Thyroid gland (tissue), 4 donors: ENCODE results near the gene TMEM229B. TPM values are rescaled to one million over a fixed set of nuclear protein-coding genes. Genes with fewer than 3 reads are reported as not detected.
A peak's percentile ranks its signal among the peaks of the same experiment; 100 is the strongest.

ENCODE experiments used
- DNase-seq, 2 donors: peaks; one replicate each; pipeline ENCODE4 v3.0.0-alpha.2; 2019
- H3K27ac ChIP-seq, 3 donors: fragments of 200-600 bp; sonication (generic); 1 replicate in 2 of 3; 2 replicates in 1 of 3; pipeline ENCODE4 v1.5.1; 2016 to 2019; ENCODE audit warnings: mild to moderate bottlenecking in 1 of 3, moderate library complexity in 1 of 3
- H3K27me3 ChIP-seq: fragments of 200-600 bp; sonication (generic); one replicate; pipeline ENCODE4 v1.5.1; 2019
- H3K36me3 ChIP-seq, 2 donors: fragments of 200-600 bp; sonication (generic); one replicate each; pipeline ENCODE4 v1.5.1; 2016 to 2019
- H3K4me1 ChIP-seq, 2 donors: fragments of 200-600 bp; sonication (generic); one replicate each; pipeline ENCODE4 v1.5.1; 2017 to 2019
- H3K4me3 ChIP-seq, 3 donors: fragments of 200-600 bp; sonication (generic); replicated peaks in 1 of 3; 1 replicate in 2 of 3; 2 replicates in 1 of 3; pipeline ENCODE4 v1.5.1; 2016; ENCODE audit warnings: mild to moderate bottlenecking in 1 of 3
- H3K9me3 ChIP-seq: fragments of 200-600 bp; sonication (generic); one replicate; pipeline ENCODE4 v1.5.1; 2017
- POLR2A ChIP-seq, 2 donors: fragments of 450-650 bp; IDR thresholded peaks; one replicate each; pipeline ENCODE4 v1.6.1; 2017; ENCODE audit warnings: antibody characterized with exemption in 2 of 2, mild to moderate bottlenecking in 2 of 2, moderate library complexity in 1 of 2
- WGBS, 2 donors: methylation state at CpG; one replicate each; pipeline ENCODE4 v1.1.5; 2017; 5-methylcytosine and 5-hydroxymethylcytosine counted together
- intact Hi-C: fragments of 100-400 bp; cut with DNase I; formaldehyde crosslinking; loops from one replicate; pipeline ENCODE4 v1.15.1; 2023
- total RNA-seq, 4 donors: library from RNA; depleted of rRNA; stranded (reverse); fragments of >200 nt; gene quantifications; one replicate each; pipeline ENCODE4 v1.2.3, GENCODE V29; 2016
- TF ChIP-seq, protein P1 (sequence below), 6 experiments: fragments of 200-600 bp in 3 of 6; fragments of 450-650 bp in 3 of 6; sonication (generic) in 3 of 6; IDR thresholded peaks; one replicate each; pipeline ENCODE4 v1.5.1; 2016 to 2019; ENCODE audit warnings: antibody characterized with exemption in 6 of 6, mild to moderate bottlenecking in 2 of 6, inconsistent platforms in 1 of 6, moderate library complexity in 1 of 6

TMEM229B gene
- total RNA-seq, 4 donors from 2014 or later = 27.3 to 63.5 (median 35.0) TPM

DNA sequence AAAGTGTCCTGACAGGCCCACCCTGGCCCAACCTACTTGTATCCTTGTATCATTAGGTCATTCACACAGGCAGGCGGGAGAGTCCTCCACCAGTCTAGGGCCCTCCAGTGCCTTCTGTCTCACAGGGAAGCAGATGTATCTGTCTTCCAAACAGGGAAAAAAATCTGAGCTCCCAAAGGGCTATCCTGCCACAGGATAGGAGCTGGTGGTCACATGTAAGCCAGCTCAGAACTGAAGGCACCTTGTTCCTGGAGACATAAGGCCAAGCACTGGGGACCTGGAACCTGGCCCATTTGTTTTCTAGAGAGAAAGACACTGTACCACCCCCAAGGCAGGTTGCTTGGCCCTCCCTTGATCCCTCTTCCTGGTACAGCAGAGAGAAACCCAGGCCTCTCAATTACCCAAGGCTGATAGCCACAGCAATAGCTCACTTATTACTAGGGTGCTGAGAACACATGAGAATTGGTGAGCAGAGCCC is 25.1 kb upstream of the TMEM229B start:
- H3K27me3 ChIP-seq = no peaks in the 10 kb centered on the region
- no peaks in the 10 kb centered on the region for H3K9me3 ChIP-seq
- peak; percentile 33 to 43 for DNase-seq
- H3K4me1 ChIP-seq = peaks cover 3 to 22% of the 10 kb centered on the region in 2 donors
- intact Hi-C loops = loop anchor here (10.0 kb wide), 1 partner anchor 161 kb away; the partner anchor contains the start of gene VTI1B
- H3K4me3 ChIP-seq = no peak overlapping the region
- WGBS, 2 donors = 93 to 100% methylated on average over 1 of the region's 1 CpG
- TF ChIP-seq, protein P1, sequence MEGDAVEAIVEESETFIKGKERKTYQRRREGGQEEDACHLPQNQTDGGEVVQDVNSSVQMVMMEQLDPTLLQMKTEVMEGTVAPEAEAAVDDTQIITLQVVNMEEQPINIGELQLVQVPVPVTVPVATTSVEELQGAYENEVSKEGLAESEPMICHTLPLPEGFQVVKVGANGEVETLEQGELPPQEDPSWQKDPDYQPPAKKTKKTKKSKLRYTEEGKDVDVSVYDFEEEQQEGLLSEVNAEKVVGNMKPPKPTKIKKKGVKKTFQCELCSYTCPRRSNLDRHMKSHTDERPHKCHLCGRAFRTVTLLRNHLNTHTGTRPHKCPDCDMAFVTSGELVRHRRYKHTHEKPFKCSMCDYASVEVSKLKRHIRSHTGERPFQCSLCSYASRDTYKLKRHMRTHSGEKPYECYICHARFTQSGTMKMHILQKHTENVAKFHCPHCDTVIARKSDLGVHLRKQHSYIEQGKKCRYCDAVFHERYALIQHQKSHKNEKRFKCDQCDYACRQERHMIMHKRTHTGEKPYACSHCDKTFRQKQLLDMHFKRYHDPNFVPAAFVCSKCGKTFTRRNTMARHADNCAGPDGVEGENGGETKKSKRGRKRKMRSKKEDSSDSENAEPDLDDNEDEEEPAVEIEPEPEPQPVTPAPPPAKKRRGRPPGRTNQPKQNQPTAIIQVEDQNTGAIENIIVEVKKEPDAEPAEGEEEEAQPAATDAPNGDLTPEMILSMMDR (IDR thresholded peaks at IDR 0.05) = no peak
- no peak for TF ChIP-seq POLR2A (IDR thresholded peaks at IDR 0.05)
- H3K36me3 ChIP-seq = no peaks in the 10 kb centered on the region
- peak overlapping the region in 1 of 3 donors; percentile 54 for H3K27ac ChIP-seq

DNA sequence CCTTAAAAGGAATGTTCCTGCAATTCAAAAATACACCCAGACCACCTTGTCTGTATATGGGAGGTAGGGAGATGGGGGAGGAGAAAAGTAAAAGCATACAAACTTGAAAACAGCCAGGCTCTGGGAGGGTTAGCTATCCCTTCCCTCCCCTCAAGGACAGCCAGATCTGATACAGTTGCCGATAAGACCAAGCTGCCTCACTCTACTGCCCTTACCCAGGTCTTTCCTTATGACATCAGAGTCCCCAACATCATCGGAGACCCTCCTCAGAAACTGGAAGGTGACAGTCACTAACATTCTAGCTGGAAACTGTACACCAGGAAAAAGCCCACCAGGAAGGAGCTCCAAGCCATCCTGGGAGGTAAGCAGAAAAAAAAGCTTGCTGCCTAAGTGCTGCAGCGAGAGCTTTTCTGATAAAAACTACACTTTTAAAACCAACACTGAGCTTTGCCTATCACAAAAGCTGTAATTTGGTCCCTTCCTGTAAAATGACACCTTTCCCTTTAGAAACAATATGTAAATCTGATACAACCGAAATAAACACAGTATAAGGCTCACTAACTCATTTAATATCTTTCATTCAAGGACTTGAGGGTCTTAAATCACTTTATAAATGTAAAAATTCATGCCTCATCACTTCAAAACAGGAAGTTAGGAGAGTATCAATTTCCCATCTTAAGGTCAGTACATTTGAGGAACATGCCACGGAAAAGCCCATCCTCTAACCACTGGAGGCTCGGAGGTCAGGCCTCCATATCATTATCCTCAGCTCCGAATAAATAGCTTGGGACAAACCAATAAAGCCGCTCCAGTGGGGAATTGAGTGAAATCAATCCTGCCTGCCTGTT is 24.2 kb upstream of the TMEM229B start:
- Histone ChIP-seq H3K9me3 (no peaks in the 10 kb centered on the region), H3K27ac (no peak overlapping the region), H3K4me3 (no peak overlapping the region), H3K4me1 (peaks cover 3 to 22% of the 10 kb centered on the region in 2 donors), H3K36me3 (no peaks in the 10 kb centered on the region), H3K27me3 (no peaks in the 10 kb centered on the region)
- no peak for TF ChIP-seq POLR2A (IDR thresholded peaks at IDR 0.05)
- TF ChIP-seq, protein P1 (IDR thresholded peaks at IDR 0.05) = no peak
- intact Hi-C loops = loop anchor here (10.0 kb wide), 1 partner anchor 162 kb away; the partner anchor contains the start of gene VTI1B
- DNase-seq = no peak
- 75 to 78% methylated on average over 8 of the region's 8 CpGs for WGBS, 2 donors

DNA sequence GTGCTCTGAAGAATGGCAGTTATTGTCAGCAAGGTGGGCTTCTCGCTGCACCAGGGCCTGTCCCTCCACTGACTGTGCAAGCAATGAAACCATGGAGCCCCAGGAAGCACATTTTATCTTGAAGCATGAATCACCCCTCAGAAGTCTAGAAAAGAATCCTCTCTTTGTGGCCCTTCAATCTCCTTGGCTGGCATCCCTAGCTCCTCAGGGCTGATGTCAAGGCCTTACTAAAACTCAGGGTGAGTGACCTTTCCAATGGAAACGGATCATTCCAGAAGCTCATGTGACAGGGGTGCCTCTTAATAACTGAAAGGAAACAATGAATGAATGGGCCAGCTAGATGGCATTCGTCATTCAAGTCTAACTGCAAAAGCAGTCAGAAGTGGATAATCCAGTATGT is 22.3 kb upstream of the TMEM229B start:
- Histone ChIP-seq H3K9me3 (no peaks in the 10 kb centered on the region), H3K4me3 (no peak overlapping the region), H3K27me3 (no peaks in the 10 kb centered on the region), H3K27ac (no peak overlapping the region), H3K4me1 (peaks cover 3 to 17% of the 10 kb centered on the region in 2 donors), H3K36me3 (no peaks in the 10 kb centered on the region)
- TF ChIP-seq, protein P1 (IDR thresholded peaks at IDR 0.05) = no peak
- TF ChIP-seq POLR2A (IDR thresholded peaks at IDR 0.05) = no peak
- intact Hi-C loops = loop anchor here (10.0 kb wide), 1 partner anchor 164 kb away; the partner anchor contains the start of gene VTI1B
- no peak for DNase-seq
- WGBS, 2 donors = 72 to 81% methylated on average over 3 of the region's 3 CpGs

DNA sequence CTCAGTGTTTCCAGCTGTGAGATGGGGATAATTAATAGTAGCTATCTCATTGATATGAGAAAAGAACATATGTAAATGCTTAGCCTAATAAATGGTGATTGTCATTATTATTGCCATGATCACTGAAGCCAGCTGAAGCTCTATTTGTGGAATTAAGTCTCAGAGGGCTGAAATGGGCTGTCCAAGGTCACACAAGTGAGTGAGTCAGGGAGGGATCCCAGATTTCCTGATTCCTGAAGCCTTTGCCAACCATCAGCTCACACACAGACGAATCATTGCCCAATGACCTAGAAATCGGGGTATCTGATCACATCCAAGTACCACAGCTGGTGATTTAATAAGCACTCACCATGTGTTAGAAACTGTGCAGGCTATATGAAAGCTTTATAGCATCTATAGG is 21.6 kb upstream of the TMEM229B start:
- intact Hi-C loops = loop anchor here (10.0 kb wide), 1 partner anchor 165 kb away; the partner anchor contains the start of gene VTI1B
- TF ChIP-seq, protein P1 (IDR thresholded peaks at IDR 0.05) = no peak
- TF ChIP-seq POLR2A (IDR thresholded peaks at IDR 0.05) = no peak
- WGBS, 2 donors = 73 to 74% methylated on average over 2 of the region's 2 CpGs
- DNase-seq = no peak
- H3K4me3 ChIP-seq = no peak overlapping the region
- no peaks in the 10 kb centered on the region for H3K36me3 ChIP-seq
- H3K27me3 ChIP-seq = no peaks in the 10 kb centered on the region
- no peaks in the 10 kb centered on the region for H3K9me3 ChIP-seq
- no peak overlapping the region for H3K27ac ChIP-seq
- peaks cover 3 to 12% of the 10 kb centered on the region in 2 donors for H3K4me1 ChIP-seq

DNA sequence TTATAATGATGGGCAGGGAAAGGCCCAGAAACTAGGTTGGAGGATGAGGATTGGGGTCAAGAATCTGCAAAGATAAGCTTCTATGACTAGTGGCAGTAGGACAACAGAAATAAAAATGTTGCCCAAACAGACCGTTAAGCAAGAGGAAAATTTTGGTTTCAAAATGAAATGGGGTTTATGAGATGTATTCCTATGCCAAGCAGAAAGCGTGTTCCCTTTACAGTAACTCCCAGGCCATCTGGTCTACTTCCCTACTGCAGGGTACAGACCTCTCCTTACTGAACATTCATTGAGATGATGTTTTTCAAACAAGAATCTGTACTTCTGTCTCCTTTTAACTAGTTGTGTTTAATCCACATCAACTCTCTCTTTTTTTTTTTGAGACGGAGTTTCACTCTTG is 20.4 kb upstream of the TMEM229B start:
- Histone ChIP-seq H3K9me3 (no peaks in the 10 kb centered on the region), H3K36me3 (no peaks in the 10 kb centered on the region), H3K27me3 (no peaks in the 10 kb centered on the region), H3K4me3 (no peak overlapping the region), H3K27ac (no peak overlapping the region), H3K4me1 (peaks cover 0 to 6% of the 10 kb centered on the region in 2 donors)
- no peak for DNase-seq
- WGBS, 2 donors = 70 to 75% methylated on average over 3 of the region's 3 CpGs
- TF ChIP-seq, protein P1 (IDR thresholded peaks at IDR 0.05) = no peak
- TF ChIP-seq POLR2A (IDR thresholded peaks at IDR 0.05) = no peak
- intact Hi-C loops = no loop called here
